Measurements from ENCODE around the gene EPC2.

- TF ChIP-seq FOXA1 (IDR thresholded peaks at IDR 0.05), result no peak
- TF ChIP-seq FOXM1 (IDR thresholded peaks at IDR 0.05; ENCODE audit: borderline replicate concordance), result no peak
- no peak for TF ChIP-seq L3MBTL2 (conservative IDR thresholded peaks at IDR 0.05)
- TF ChIP-seq BHLHE40 (IDR thresholded peaks at IDR 0.05; ENCODE audit: borderline replicate concordance), result no peak
- no peak for TF ChIP-seq SP1 (IDR thresholded peaks at IDR 0.05)
- no peak for TF ChIP-seq ARNT (IDR thresholded peaks at IDR 0.05)
- no peak for TF ChIP-seq HDGF (IDR thresholded peaks at IDR 0.05; ENCODE audit: borderline replicate concordance)
- TF ChIP-seq ZNF384 (IDR thresholded peaks at IDR 0.05), result no peak
- TF ChIP-seq SUZ12 (IDR thresholded peaks at IDR 0.05), result no peak
- TF ChIP-seq FOXK2 (IDR thresholded peaks at IDR 0.05), result no peak
These were observed 31.1 kb upstream of the EPC2 start for GRCh38 chr2:148613231-148614013.
